ENCODE data around the gene ACTL6B.

Gene ACTL6B

DNA sequence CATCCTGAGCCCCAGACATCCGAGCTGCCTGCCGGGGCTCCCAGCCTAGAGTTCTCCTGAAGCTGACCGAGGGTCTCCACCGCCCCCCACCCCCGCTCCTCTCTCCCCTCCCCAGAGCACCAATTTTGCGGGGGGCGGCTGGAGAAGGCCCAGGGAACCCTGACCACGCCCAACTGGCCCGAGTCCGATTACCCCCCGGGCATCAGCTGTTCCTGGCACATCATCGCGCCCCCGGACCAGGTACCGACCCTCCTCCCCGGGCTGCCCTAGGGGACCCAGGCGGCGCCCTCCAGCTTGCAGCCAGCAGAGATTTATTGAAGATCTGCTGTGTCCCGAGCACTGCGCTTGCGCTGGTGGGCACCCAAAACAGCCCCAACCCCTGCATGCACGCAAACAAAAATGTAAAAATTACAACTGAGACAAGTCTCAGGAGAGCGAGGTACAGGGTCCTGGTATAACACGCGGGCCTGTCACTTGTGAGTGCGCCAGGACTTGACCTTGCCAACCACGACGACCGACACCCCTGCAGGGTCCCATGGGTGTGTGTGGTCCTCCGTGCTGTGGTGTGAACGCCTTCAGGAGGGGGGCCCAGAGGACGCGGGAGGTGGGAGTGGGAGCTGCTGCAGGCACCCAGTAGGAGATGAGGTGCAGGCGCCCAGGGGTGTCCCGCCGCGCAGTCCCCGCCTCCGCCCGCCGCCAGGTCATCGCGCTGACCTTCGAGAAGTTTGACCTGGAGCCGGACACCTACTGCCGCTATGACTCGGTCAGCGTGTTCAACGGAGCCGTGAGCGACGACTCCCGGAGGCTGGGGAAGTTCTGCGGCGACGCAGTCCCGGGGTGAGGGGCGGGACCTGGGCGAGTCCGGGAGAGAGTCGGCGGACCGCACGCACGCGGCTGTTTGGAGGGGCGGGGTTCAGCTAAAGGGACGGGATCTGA is 51.0 kb downstream of the ACTL6B start:
- no peak overlapping the region for H3K27ac ChIP-seq
- DNase-seq (ENCODE audit: low read depth, low spot score): no peak

DNA sequence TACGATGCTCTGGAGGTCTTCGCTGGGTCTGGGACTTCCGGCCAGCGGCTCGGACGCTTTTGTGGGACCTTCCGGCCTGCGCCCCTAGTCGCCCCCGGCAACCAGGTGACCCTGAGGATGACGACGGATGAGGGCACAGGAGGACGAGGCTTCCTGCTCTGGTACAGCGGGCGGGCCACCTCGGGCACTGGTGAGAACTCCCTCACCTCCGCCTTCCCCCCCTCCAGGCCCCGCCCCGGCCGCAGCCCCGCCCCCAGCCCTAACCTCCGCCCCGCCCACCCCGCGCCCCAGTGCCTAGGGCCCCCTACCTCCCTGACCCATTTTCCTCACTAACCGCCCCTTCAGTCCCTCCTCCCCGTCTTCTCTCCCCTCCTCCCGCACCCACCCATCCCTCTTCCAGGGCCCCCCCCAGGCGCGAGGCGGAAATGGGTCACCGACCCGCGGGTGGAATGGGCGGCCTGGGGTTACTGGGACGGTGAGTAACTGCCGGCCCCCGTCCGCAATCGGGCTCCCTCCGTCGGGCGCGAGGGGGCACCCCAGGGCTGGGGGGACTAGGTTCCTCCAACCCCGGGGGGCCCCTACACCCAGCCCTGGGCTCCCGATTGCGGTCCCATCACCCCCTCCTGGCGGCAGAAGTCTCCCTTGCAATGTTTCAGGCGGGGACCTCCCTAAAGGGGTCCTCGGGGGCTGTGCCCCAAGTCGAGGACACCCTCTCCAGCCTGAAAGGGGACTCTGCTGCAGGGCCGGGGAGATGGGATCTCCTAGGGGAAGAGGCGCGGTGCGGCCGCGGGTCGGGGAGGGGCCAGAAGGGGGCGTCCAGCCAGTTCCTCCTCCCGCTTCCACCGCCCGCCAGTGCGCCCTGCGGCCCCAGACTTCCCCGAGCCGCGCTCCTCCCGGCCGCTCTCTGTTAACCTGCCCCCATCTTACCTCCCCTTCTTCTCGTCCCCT is 51.9 kb downstream of the ACTL6B start:
- no peak for DNase-seq (ENCODE audit: low read depth, low spot score)

DNA sequence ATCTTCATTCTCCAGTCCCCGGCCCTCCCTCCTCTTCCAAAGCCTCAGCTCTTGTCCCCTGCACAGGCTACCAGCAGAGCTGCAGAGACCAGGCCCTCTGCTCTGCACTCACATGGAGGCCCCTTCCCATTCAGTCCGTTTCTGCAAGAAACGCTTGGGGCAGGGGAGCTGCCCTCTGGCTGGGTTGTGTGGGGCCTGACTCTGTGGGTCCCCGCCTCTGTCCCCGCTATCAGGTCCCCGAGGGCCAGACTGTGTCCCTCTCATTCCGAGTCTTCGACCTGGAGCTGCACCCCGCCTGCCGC is 52.6 kb downstream of the ACTL6B start:
- no peak overlapping the region for H3K27ac ChIP-seq

More for the DNA sequence above, 51.9 kb downstream of the ACTL6B start:
- no peak overlapping the region for H3K27ac ChIP-seq

DNA sequence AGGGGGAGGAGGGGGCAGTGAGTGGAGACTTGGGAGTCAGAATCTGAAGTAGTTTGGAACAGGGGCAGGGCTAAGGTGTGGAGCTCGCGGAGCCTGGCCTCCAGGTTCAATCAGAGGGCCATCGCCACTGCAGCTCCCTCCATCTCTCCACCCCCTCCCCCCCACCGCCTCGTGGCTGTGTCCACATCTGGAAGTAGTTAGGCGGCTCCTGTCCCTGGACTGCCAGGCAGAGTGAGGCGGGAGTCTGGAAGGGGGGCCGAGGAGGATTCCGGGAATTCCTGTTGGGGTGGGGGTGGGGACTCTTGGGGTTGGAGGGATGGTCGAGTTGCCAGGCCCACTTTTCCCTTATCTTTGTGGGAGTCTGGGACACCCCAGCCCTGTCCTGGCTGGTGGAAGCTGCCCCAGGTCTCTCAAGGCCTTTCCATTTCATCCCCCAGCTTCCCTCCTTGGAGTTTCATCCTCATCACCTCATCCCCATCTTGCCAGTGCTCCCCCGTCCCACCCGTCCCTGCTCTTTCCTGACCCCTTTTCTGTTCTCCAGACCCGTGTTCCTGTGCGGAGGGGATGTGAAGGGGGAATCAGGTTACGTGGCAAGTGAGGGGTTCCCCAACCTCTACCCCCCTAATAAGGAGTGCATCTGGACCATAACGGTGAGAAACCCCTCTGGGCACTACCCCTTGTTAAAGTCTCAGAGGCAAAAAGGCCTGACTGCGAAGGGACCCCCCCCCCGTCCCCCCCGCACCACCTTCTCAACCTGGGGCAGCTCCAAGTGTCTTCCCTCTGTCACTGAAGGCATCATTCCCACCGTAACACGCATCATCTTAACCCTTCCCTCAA is 53.1 kb downstream of the ACTL6B start:
- no peak overlapping the region for H3K27ac ChIP-seq
- DNase-seq (ENCODE audit: low read depth, low spot score): no peak

More for the DNA sequence above, 52.6 kb downstream of the ACTL6B start:
- DNase-seq (ENCODE audit: low read depth, low spot score): no peak

DNA sequence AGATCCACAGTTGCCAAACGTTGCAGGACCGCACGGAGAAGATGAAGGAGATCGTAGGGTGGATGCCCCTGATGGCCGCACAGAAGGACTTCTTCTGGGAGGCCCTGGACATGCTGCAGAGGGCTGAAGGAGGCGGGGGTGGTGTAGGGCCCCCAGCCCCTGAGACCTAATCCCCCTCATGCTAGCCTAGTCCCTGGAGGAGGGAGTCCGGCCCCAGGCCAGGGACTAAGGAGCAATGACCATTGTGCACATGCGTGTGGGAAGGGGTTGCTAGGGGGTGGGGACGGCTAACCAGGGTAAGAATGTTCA is 55.6 kb downstream of the ACTL6B start:
- no peak for DNase-seq (ENCODE audit: low read depth, low spot score)
- no peak overlapping the region for H3K27ac ChIP-seq

DNA sequence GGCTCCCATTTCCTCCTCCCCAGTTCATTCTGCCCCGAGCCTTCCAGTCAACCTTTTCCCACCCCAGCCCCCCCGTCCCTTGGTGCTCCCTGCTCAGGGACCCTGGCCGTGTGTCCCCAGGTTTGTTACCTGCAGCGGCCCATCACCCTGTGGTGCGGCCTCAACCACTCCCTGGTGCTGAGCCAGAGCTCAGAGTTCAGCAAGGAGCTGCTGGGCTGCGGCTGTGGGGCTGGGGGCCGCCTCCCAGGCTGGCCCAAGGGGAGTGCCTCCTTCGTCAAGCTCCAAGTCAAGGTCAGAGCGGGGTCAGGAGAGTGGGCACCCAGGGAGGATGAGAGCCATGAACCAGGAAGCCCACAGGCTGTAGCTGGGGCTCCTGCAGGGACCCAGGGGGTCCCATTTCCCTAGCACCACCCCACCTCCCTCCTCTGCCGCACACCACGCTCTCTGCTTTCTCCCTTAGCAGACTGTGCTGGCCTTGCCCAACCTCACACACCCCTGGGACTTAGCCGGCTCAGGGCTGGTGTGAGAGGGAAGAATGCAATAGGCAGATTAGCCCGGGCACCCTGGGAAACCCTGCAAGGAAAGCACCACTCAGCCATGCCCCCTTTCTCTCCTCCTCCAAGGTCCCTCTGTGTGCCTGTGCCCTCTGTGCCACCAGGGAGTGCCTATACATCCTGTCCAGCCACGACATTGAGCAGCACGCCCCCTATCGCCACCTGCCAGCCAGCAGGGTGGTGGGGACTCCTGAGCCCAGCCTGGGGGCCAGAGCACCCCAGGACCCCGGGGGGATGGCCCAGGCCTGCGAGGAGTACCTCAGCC is 56.1 kb downstream of the ACTL6B start:
- DNase-seq (ENCODE audit: low read depth, low spot score): no peak

DNA sequence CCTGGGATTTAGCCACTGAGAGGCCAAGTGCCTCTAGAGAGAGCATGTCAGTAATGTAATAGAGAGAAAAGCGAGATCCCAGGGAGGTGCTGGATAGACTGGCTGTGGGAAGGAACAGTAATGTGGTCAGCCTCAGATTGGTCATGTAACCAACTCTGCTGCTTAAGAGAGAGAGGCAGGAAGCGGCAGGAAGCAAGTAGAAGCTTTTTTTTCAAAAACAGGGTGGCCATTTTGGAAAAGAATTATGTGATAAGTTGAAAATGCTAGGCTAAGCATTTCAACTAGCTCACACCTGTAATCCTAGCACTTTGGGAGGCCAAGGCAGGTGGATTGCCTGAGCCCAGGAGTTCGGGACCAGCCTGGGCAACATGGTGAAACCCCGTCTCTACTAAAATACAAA is 57.8 kb downstream of the ACTL6B start:
- H3K27ac ChIP-seq: no peak overlapping the region
- no peak for DNase-seq (ENCODE audit: low read depth, low spot score)

More for the DNA sequence above, 56.1 kb downstream of the ACTL6B start:
- no peak overlapping the region for H3K27ac ChIP-seq

DNA sequence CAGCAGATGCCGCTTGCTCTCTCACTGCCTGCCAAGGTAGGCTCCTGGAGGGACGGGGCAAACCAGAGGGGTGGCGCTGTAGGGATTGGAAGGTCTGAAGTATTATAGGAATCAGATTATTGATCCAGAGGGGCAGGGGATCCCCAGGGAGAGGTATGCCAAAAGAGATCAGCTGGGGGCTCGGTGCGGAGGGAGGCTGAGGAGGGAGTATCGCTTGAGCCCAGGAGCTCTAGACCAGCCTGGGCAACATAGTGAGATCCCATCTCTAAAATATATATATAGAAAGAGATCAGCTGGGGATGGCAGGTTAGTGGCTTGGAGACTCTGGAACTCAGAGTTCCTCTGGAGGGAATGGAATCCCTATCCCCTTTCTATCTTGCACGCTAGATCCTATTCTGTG is 61.1 kb downstream of the ACTL6B start:
- no peak for DNase-seq (ENCODE audit: low read depth, low spot score)
- H3K27ac ChIP-seq: no peak overlapping the region

Data from epithelial cell of prostate (primary cell).